LoVo (cell line): ENCODE data around the gene DISP2.

Experiments
- DNase-seq: peaks from one replicate; pipeline ENCODE4 v3.0.0-alpha.2; 2016; ENCODE audit warnings: low spot score

Gene DISP2

DNA sequence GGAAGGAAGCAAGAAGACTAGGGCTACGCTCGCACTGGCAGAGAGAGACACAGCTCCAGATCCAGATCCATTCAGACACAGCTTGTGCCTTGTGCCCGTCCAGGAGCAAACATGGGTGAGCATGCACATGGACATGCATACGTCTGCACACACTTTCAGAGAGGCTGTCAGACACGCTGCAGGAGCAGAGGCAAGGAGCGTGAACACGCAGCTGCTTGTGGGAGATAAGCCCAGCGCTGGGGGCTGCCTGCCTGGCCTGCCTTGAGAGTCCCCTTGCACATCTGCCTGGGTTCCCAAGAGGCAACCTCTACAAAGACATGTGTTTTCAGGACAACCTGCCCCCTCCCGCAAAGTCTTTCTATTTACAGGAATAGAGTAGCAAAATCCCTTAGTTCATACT lies 69.2 kb downstream of the DISP2 start:
- no peak for DNase-seq

DNA sequence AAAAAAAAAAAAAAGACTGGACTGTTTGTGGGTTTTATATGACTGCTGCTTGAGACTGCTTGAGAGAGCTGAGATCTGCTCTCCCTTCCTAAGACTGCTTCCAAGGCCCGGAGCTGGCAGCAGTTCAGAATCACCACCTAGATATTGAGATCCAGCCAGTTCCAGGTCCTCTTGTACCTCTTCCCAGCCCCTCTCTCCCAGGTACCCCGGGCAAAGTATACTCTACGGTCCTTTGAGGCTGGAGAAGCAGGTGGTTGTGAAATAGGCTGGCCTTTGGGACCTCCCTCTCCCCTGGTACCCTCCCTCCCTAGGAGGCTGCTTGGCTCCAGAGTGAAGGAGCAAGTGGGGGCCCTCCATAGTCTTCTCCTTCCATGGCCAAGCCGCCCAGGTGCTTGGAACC lies 70.2 kb downstream of the DISP2 start:
- DNase-seq: no peak
